MM.1S (cell line): ENCODE data around the gene EFHD2.

Experiments used
- CTCF ChIP-seq: fragments of 300-600 bp; sonication (generic); IDR thresholded peaks from 2 replicates; pipeline ENCODE4 v1.5.1; 2016; ENCODE audit warnings: antibody characterized with exemption, low read length, mixed read lengths
- EZH2 ChIP-seq: fragments of 300-600 bp; sonication (generic); optimal IDR thresholded peaks from 2 replicates; pipeline ENCODE3; 2017; ENCODE audit warnings: low read depth, mild to moderate bottlenecking, antibody characterized with exemption, low read length, mixed read lengths
- EZH2phosphoT487 ChIP-seq: fragments of 300-600 bp; sonication (generic); IDR thresholded peaks from 2 replicates; pipeline ENCODE4 v1.6.1; 2018; ENCODE audit warnings: antibody characterized with exemption, low read length

GRCh38 chr1:15452216-15452615, 42.5 kb downstream of the EFHD2 start:
- TF ChIP-seq CTCF (no peak), EZH2 (no peak), EZH2phosphoT487 (no peak)
